OCI-LY7 (cell line): ENCODE results near the gene MIGA1. TPM values are rescaled to one million over a fixed set of nuclear protein-coding genes. Genes with fewer than 3 reads are reported as not detected.

ENCODE experiments used
- BruUV-seq: library from RNA; stranded (reverse); fragments of 400-500 nt; replicated peaks from 2 replicates; lab custom pipeline; 2021; lab: Mats Ljungman, UMichigan
- CTCF ChIA-PET: fragments of 300-600 bp; sonication (Branson Sonifier 250); formaldehyde crosslinking; loops from one replicate; lab custom pipeline; 2022; ENCODE audit warnings: antibody characterized with exemption; ENCODE audit not compliant: unreplicated experiment; lab: Charles Lee
- POLR2A ChIA-PET: fragments of 300-600 bp; sonication (Branson Sonifier 250); formaldehyde crosslinking; loops from one replicate; lab custom pipeline; 2022; ENCODE audit warnings: antibody characterized with exemption; lab: Charles Lee
- DNase-seq: peaks from one replicate; pipeline ENCODE4 v3.0.0-alpha.2; 2015; ENCODE audit warnings: low spot score
- H2AFZ ChIP-seq: fragments of 200-600 bp; sonication (generic), shearing (Covaris generic); 2 replicates; pipeline ENCODE4 v1.6.1; 2014; ENCODE audit warnings: mild to moderate bottlenecking, antibody characterized with exemption, low read length, moderate library complexity
- H3K27ac ChIP-seq: fragments of 200-600 bp; sonication (generic); 2 replicates; pipeline ENCODE4 v1.5.1; 2014; ENCODE audit warnings: mixed run types, low read depth, mild to moderate bottlenecking, moderate library complexity, low read length, inconsistent platforms; ENCODE audit not compliant: poor library complexity, severe bottlenecking
- H3K36me3 ChIP-seq: fragments of 200-600 bp; sonication (generic); 2 replicates; pipeline ENCODE4 v1.6.1; 2014; ENCODE audit warnings: mild to moderate bottlenecking, antibody characterized with exemption, low read length, moderate library complexity, mixed read lengths; ENCODE audit not compliant: insufficient read depth
- H3K4me1 ChIP-seq: fragments of 200-600 bp; sonication (generic); 2 replicates; pipeline ENCODE4 v1.5.1; 2014; ENCODE audit warnings: mild to moderate bottlenecking, low read length; ENCODE audit not compliant: insufficient read depth, poor library complexity, severe bottlenecking
- H3K4me2 ChIP-seq: fragments of 200-600 bp; sonication (generic); 2 replicates; pipeline ENCODE4 v1.6.1; 2014; ENCODE audit warnings: mild to moderate bottlenecking, low read length
- H3K4me3 ChIP-seq: fragments of 200-600 bp; sonication (generic); 2 replicates; pipeline ENCODE4 v1.5.1; 2014; ENCODE audit warnings: mild to moderate bottlenecking, low read depth, low read length; ENCODE audit not compliant: poor library complexity, severe bottlenecking
- H3K79me2 ChIP-seq: fragments of 200-600 bp; sonication (generic); 2 replicates; pipeline ENCODE4 v1.6.1; 2016; ENCODE audit warnings: low read depth, mild to moderate bottlenecking, low read length, moderate library complexity, mixed read lengths; ENCODE audit not compliant: insufficient read depth
- H3K9me2 ChIP-seq: fragments of 200-600 bp; sonication (generic); 2 replicates; pipeline ENCODE4 v1.6.1; 2016; ENCODE audit warnings: mild to moderate bottlenecking, low read length, mixed read lengths; ENCODE audit not compliant: insufficient read depth
- H3K9me3 ChIP-seq: fragments of 200-600 bp; sonication (generic); 2 replicates; pipeline ENCODE4 v1.6.1; 2014; ENCODE audit warnings: mild to moderate bottlenecking, mixed run types, low read length, mixed read lengths
- H4K20me1 ChIP-seq: fragments of 200-600 bp; sonication (generic); 2 replicates; pipeline ENCODE4 v1.6.1; 2014; ENCODE audit warnings: mild to moderate bottlenecking, antibody characterized with exemption, low read length, moderate library complexity, mixed read lengths; ENCODE audit not compliant: insufficient read depth
- EZH2phosphoT487 ChIP-seq: fragments of 200-600 bp; sonication (generic); IDR thresholded peaks from 2 replicates; pipeline ENCODE4 v1.6.1; 2018; ENCODE audit warnings: low read depth, borderline replicate concordance, mild to moderate bottlenecking, mixed run types, antibody characterized with exemption, low read length, moderate library complexity, mixed read lengths
- intact Hi-C: fragments of 100-400 bp; cut with micrococcal nuclease; formaldehyde crosslinking; loops from one replicate; pipeline ENCODE4 v1.10.0; 2022; ENCODE audit not compliant: unreplicated experiment
- total RNA-seq, 2 experiments: library from RNA; depleted of rRNA in 1 of 2; stranded (reverse); fragments of >200 nt in 1 of 2; shearing (Covaris generic) in 1 of 2; gene quantifications; 2 replicates each; pipeline ENCODE4 v1.2.3, GENCODE V29; 2014 to 2022
- TF ChIP-seq, protein P1 (sequence below): fragments of 200-600 bp; sonication (generic); conservative IDR thresholded peaks from 2 replicates; pipeline ENCODE4 v1.5.1; 2014; ENCODE audit warnings: mild to moderate bottlenecking, antibody characterized with exemption, low read length, moderate library complexity, mixed read lengths

MIGA1 gene
- total RNA-seq, 2 experiments from 2014 or later: 5.1 to 8.4 TPM

GRCh38 chr1:77739235-77739634 is 40.2 kb upstream of the MIGA1 start:
- no peak overlapping the region for H3K4me2 ChIP-seq
- H3K79me2 ChIP-seq: peaks cover 27% of the 10 kb centered on the region
- ChIA-PET CTCF (no interaction called here), POLR2A (interaction anchor here (0.6 to 1.0 kb wide), 4 partner anchors 12 to 239 kb away, joined by 3 to 4 read pairs (median 4); no protein-coding TSS in a partner anchor)
- no peaks in the 10 kb centered on the region for H3K9me3 ChIP-seq
- DNase-seq: no peak
- H3K27ac ChIP-seq: no peak overlapping the region
- no peaks in the 10 kb centered on the region for H3K4me1 ChIP-seq
- intact Hi-C loops: loop anchor here (10.0 kb wide), 1 partner anchor 56 kb away; no protein-coding TSS in a partner anchor
- no peak for TF ChIP-seq EZH2phosphoT487
- no peak overlapping the region for H2AFZ ChIP-seq
- H3K4me3 ChIP-seq: no peak overlapping the region
- no peaks in the 10 kb centered on the region for H3K9me2 ChIP-seq
- H4K20me1 ChIP-seq: no peaks in the 10 kb centered on the region
- peaks cover 58% of the 10 kb centered on the region for H3K36me3 ChIP-seq
- BruUV-seq: no TSS peak

DNA sequence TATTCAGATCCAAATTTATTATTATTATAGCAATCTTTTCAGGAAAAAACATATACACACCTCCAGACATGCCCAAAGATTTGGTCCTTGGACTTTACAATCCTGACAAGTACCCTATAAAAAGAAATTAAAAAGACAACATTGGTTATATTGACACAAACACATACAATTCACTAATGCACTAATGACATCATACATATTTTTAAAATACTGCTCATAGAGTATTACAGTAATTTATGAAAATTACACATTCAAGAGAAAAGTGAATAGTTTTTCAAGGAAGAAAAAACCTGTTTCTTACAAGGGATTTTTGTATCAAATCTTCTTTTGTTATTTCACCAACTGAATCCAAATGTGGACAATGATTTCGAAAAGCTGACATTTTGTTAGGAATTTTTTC is 38.1 kb upstream of the MIGA1 start:
- CTCF ChIA-PET: no interaction called here

GRCh38 chr1:77742011-77742555 is 37.4 kb upstream of the MIGA1 start:
- POLR2A ChIA-PET: interaction anchor here (0.6 to 1.0 kb wide), 2 partner anchors 12 to 80 kb away, joined by 3 read pairs; no protein-coding TSS in a partner anchor
- intact Hi-C loops: no loop called here
- peaks cover 33% of the 10 kb centered on the region for H3K79me2 ChIP-seq
- H3K4me1 ChIP-seq: no peaks in the 10 kb centered on the region
- no TSS peak for BruUV-seq
- H2AFZ ChIP-seq: no peak overlapping the region
- no peak overlapping the region for H3K4me3 ChIP-seq
- H3K9me2 ChIP-seq: no peaks in the 10 kb centered on the region
- TF ChIP-seq, protein P1, sequence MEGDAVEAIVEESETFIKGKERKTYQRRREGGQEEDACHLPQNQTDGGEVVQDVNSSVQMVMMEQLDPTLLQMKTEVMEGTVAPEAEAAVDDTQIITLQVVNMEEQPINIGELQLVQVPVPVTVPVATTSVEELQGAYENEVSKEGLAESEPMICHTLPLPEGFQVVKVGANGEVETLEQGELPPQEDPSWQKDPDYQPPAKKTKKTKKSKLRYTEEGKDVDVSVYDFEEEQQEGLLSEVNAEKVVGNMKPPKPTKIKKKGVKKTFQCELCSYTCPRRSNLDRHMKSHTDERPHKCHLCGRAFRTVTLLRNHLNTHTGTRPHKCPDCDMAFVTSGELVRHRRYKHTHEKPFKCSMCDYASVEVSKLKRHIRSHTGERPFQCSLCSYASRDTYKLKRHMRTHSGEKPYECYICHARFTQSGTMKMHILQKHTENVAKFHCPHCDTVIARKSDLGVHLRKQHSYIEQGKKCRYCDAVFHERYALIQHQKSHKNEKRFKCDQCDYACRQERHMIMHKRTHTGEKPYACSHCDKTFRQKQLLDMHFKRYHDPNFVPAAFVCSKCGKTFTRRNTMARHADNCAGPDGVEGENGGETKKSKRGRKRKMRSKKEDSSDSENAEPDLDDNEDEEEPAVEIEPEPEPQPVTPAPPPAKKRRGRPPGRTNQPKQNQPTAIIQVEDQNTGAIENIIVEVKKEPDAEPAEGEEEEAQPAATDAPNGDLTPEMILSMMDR: no peak
- TF ChIP-seq EZH2phosphoT487: no peak
- no peaks in the 10 kb centered on the region for H4K20me1 ChIP-seq
- H3K36me3 ChIP-seq: peaks cover 42% of the 10 kb centered on the region
- no peak for DNase-seq
- no peak overlapping the region for H3K27ac ChIP-seq
- H3K4me2 ChIP-seq: no peak overlapping the region
- no peaks in the 10 kb centered on the region for H3K9me3 ChIP-seq
- CTCF ChIA-PET: no interaction called here

More for the DNA sequence above, 38.1 kb upstream of the MIGA1 start:
- Histone ChIP-seq H3K4me3 (no peak overlapping the region), H3K9me2 (no peaks in the 10 kb centered on the region), H3K79me2 (peaks cover 30% of the 10 kb centered on the region), H3K9me3 (no peaks in the 10 kb centered on the region), H4K20me1 (no peaks in the 10 kb centered on the region), H3K36me3 (peaks cover 46% of the 10 kb centered on the region), H3K27ac (no peak overlapping the region), H3K4me2 (no peak overlapping the region), H2AFZ (no peak overlapping the region), H3K4me1 (no peaks in the 10 kb centered on the region)
- intact Hi-C loops: no loop called here
- TF ChIP-seq EZH2phosphoT487: no peak
- TF ChIP-seq, protein P1: no peak
- BruUV-seq: no TSS peak
- DNase-seq: no peak
- POLR2A ChIA-PET: interaction anchor here (0.7 to 1.0 kb wide), 2 partner anchors 81 to 162 kb away, joined by 3 read pairs; no protein-coding TSS in a partner anchor
